Measurements from ENCODE around the gene SEMA4D. TPM values are rescaled to one million over a fixed set of nuclear protein-coding genes. Genes with fewer than 3 reads are reported as not detected.

The SEMA4D gene
- total RNA-seq, 1 experiment from 2014 or later, result 0.98 TPM

- in situ Hi-C loops (cut with HindIII; ENCODE audit: low pct_unique_long_range_greater_than_20kb, low sequenced_read_pairs), result no loop called here
- no peak for DNase-seq (ENCODE audit: low read depth, low spot score)
Observed at GRCh38 chr9:89367726-89368437, 130.0 kb downstream of the SEMA4D start.

- in situ Hi-C loops (cut with HindIII; ENCODE audit: low pct_unique_long_range_greater_than_20kb, low sequenced_read_pairs), result no loop called here
- no peak for DNase-seq (ENCODE audit: low read depth, low spot score)
Observed at GRCh38 chr9:89367281-89367680, 130.6 kb downstream of the SEMA4D start.

- no peak for DNase-seq (ENCODE audit: low read depth, low spot score)
- in situ Hi-C loops (cut with HindIII; ENCODE audit: low pct_unique_long_range_greater_than_20kb, low sequenced_read_pairs), result no loop called here
Observed at GRCh38 chr9:89366711-89367110, 131.2 kb downstream of the SEMA4D start.

- DNase-seq (ENCODE audit: low read depth, low spot score), result no peak
- in situ Hi-C loops (cut with HindIII; ENCODE audit: low pct_unique_long_range_greater_than_20kb, low sequenced_read_pairs), result no loop called here
Observed at GRCh38 chr9:89365532-89365912, 132.4 kb downstream of the SEMA4D start.

GRCh38 chr9:89364666-89365531 is 133.0 kb downstream of the SEMA4D start:
- no peak for DNase-seq (ENCODE audit: low read depth, low spot score)
- in situ Hi-C loops (cut with HindIII; ENCODE audit: low pct_unique_long_range_greater_than_20kb, low sequenced_read_pairs), result no loop called here

- DNase-seq (ENCODE audit: low read depth, low spot score), result no peak
- in situ Hi-C loops (cut with HindIII; ENCODE audit: low pct_unique_long_range_greater_than_20kb, low sequenced_read_pairs), result no loop called here
Observed at GRCh38 chr9:89363921-89364665, 133.8 kb downstream of the SEMA4D start.

GRCh38 chr9:89363311-89363670 is 134.6 kb downstream of the SEMA4D start:
- in situ Hi-C loops (cut with HindIII; ENCODE audit: low pct_unique_long_range_greater_than_20kb, low sequenced_read_pairs), result no loop called here
- no peak for DNase-seq (ENCODE audit: low read depth, low spot score)

GRCh38 chr9:89362647-89363310 is 135.1 kb downstream of the SEMA4D start:
- in situ Hi-C loops (cut with HindIII; ENCODE audit: low pct_unique_long_range_greater_than_20kb, low sequenced_read_pairs), result no loop called here

GRCh38 chr9:89361816-89362646 is 135.9 kb downstream of the SEMA4D start:
- in situ Hi-C loops (cut with HindIII; ENCODE audit: low pct_unique_long_range_greater_than_20kb, low sequenced_read_pairs), result no loop called here
- DNase-seq (ENCODE audit: low read depth, low spot score), result no peak

More at GRCh38 chr9:89362647-89363310, 135.1 kb downstream of the SEMA4D start:
- no peak for DNase-seq (ENCODE audit: low read depth, low spot score)

- no peak for DNase-seq (ENCODE audit: low read depth, low spot score)
- in situ Hi-C loops (cut with HindIII; ENCODE audit: low pct_unique_long_range_greater_than_20kb, low sequenced_read_pairs), result no loop called here
Observed at GRCh38 chr9:89361031-89361430, 136.9 kb downstream of the SEMA4D start.

GRCh38 chr9:89360465-89360864 is 137.4 kb downstream of the SEMA4D start:
- no peak for DNase-seq (ENCODE audit: low read depth, low spot score)
- in situ Hi-C loops (cut with HindIII; ENCODE audit: low pct_unique_long_range_greater_than_20kb, low sequenced_read_pairs), result no loop called here

GRCh38 chr9:89359751-89360261 is 138.1 kb downstream of the SEMA4D start:
- no peak for DNase-seq (ENCODE audit: low read depth, low spot score)
- in situ Hi-C loops (cut with HindIII; ENCODE audit: low pct_unique_long_range_greater_than_20kb, low sequenced_read_pairs), result no loop called here

GRCh38 chr9:89358985-89359384 is 138.9 kb downstream of the SEMA4D start:
- peak; percentile 43 for DNase-seq (ENCODE audit: low read depth, low spot score)
- in situ Hi-C loops (cut with HindIII; ENCODE audit: low pct_unique_long_range_greater_than_20kb, low sequenced_read_pairs), result no loop called here

- in situ Hi-C loops (cut with HindIII; ENCODE audit: low pct_unique_long_range_greater_than_20kb, low sequenced_read_pairs), result no loop called here
- DNase-seq (ENCODE audit: low read depth, low spot score), result no peak
Observed at GRCh38 chr9:89358376-89358916, 139.5 kb downstream of the SEMA4D start.

GRCh38 chr9:89357331-89358197 is 140.3 kb downstream of the SEMA4D start:
- no peak for DNase-seq (ENCODE audit: low read depth, low spot score)
- in situ Hi-C loops (cut with HindIII; ENCODE audit: low pct_unique_long_range_greater_than_20kb, low sequenced_read_pairs), result no loop called here

- in situ Hi-C loops (cut with HindIII; ENCODE audit: low pct_unique_long_range_greater_than_20kb, low sequenced_read_pairs), result no loop called here
- no peak for DNase-seq (ENCODE audit: low read depth, low spot score)
Observed at GRCh38 chr9:89356782-89357181, 141.1 kb downstream of the SEMA4D start.

Data from SK-MEL-5 (cell line).